HG03095 (cell line): ENCODE measurements around the gene PHF2.

Experiments used
- ATAC-seq: cut with Tn5 transposase; IDR thresholded peaks from one replicate; pipeline ENCODE4 v1.9.1; 2021; ENCODE audit warnings: moderate library complexity; ENCODE audit not compliant: unreplicated experiment

PHF2 gene

DNA sequence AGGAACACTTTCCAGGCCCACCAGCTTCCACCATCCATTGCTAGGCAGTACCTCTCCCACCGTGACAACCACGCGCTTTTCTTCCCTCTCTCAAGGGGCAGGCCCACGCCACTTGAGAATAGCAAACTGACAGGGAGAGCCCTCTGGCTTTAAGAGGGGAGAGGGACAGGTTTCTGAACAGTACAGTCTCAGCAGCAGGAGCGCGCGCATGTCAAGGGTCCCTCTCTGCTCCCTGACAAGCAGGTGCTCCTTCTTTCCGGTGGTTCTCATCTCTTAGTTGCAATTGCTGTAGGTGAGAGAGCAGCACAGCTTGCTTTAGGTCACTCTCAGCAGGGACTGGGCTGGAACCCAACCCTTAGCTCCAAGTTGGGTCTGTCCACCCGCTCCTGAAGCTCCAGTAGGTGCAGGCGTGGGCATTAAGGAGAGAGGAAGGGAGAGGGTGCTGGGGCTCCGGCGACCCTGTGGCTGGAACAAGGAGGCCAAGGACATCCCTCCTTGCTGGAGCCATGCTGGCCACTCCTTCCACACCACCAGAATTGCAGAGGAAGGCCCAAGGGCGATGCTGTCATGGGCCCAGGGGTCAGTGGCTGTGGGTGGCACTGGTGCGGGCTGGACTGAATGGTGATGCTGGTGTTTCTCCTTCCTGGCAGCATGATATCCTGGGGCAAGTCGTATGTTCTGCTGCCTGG, 9.0 kb upstream of the PHF2 start:
- ATAC-seq, result no peak

DNA sequence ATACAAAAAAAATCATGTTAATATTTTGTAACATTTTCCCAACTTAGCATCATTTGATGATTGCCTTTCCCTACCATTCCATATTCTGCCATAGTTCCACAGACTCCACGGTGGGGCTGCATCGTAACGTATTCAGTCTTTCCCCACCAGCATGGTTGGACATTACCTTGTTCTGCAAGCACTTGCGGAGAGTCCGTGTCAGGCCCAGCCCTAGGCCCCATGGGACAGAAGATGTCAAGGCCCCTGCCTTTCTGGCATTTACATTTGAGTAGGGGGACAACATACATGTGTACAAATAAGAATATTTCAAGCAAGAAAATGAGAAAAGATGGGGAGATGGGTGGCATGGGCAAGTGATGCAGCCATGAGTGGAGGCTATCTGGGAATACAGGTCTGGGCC, 8.2 kb upstream of the PHF2 start:
- ATAC-seq, result no peak

DNA sequence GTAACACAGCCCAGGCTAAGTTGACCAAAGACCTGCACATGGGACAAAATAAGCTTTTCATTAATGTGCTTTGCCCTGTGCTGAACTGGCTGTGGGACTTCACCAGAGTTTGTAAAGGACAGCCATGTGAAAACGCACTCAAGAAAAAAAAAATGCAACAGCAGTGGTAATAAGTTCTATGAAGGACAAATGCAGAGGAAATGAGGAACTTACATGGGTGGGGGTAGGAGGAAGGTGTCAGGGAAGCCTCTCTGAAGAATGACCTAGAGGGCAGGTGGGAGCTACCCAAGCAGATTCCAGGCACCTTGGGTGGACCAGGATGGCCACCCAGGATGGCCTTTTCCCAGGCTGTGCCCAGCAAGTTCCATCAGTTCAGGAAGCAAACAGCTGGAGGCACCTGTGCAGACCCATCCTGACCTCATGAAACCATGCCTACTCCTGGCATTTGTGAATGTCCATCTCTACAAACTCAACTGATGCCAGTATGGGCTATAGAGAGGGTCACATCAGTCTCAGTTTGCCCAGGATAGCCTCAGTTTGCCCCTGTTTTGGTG, 6.7 kb upstream of the PHF2 start:
- ATAC-seq, result no peak

DNA sequence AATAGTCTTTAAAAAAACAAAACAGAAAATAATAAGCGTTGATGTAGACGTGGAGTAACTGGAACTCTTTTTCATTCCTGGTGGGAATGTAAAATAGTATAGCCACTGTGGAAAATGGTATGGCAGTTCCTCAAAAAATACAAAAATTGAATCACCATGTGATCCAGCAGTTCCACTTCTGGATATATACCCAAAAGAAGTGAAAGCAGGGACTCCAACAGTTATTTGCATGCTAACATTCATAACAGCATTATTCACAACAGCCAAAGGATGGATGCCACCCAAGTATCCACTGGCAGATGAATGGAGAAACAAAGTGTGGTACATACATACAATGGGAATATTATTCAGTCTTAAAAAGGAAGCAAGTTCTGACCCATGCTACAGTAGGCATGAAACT, 4.2 kb upstream of the PHF2 start:
- ATAC-seq, result no peak

DNA sequence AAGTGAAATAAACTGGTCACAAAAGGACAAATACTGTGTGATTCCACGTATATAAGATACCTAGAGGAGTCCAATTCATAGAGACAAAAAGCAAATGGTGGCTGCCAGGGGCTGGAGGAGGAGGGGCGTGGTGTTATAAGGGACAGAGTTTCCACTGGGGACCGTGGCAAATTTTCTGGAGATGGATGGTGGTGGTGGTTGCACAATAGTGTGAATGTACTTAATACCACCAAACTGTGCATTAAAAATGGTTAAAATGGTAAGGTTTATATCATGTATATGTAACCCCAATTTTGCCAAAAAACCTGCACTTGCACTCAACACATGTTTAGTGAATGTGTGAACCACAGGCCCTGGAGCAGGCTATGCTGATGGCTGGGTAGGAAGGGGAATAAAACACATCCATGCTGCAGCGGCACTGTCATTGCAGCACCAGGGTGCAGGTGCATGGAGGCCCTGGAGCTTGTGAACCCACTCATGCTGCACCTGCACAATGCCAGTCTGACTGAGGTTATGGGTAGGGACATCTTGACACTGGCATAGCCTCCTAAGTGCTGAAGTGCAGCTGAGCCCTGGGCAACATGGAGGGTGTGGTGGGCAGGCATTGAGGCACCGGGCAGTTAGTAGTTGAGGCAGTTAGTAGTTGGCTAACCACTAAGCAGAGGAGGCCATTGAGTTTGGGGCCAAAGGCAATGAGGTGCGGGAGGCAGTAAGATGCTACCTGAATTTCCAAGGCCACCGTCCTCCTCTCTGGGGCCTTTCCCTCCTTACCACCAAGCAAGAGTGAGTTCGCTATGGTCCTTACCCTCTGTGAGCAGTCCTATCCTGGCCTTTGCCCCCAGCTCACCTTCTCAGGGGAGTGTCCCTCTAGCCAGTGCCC, 3.5 kb upstream of the PHF2 start:
- ATAC-seq, result no peak

DNA sequence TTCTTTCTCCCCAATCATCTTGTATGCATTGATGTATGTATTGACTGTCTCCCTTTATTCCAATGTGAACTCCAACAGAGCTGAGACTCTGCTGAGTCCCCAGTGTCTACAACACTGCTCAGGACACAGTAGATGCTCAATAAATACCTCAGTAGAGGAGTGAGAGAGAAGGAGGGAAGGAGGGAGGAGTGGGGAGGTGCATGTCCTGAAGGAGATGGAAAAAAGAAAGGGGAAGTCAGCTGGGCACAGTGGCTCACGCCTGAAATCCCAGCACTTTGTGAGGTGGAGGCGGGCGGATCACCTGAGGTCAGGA, 2.9 kb upstream of the PHF2 start:
- ATAC-seq, result no peak

DNA sequence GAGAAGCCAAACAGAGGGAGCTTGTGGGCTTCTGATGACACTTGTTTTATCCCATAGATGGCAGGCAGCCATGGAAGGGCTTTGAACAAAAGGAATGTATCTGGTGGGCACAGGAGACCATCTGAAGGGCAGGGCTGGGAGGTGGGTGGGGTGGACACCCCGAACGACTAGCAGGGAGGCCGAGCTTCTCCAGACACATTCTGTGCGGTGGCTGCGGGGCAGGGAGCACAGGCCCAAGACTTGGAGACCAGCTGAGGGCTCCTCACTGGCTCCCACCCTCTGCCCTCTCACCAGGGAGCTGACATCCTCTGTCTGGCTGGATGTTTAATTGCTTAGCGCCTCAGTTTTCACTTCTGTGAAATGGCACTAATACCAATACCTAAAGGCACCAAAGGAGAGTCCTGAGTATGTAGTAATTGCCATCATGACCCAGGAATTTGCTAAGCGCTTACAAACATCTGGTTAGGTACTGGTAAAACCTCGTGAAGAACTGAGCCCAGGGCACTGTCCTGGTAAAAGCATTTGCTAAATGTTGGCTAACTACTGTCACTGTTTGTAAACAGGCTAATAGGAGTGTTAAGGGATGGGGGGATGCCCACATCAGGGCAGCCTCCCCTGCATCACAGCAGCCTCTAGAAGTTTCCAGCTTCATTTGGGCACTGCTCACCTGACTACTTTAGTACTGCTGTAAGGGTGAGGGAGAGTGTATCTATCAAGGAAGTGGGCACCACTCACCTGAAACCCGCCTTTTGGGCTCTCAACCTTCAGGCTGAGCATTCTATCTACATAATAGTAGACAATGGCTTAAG, 2.1 kb upstream of the PHF2 start:
- no peak for ATAC-seq

DNA sequence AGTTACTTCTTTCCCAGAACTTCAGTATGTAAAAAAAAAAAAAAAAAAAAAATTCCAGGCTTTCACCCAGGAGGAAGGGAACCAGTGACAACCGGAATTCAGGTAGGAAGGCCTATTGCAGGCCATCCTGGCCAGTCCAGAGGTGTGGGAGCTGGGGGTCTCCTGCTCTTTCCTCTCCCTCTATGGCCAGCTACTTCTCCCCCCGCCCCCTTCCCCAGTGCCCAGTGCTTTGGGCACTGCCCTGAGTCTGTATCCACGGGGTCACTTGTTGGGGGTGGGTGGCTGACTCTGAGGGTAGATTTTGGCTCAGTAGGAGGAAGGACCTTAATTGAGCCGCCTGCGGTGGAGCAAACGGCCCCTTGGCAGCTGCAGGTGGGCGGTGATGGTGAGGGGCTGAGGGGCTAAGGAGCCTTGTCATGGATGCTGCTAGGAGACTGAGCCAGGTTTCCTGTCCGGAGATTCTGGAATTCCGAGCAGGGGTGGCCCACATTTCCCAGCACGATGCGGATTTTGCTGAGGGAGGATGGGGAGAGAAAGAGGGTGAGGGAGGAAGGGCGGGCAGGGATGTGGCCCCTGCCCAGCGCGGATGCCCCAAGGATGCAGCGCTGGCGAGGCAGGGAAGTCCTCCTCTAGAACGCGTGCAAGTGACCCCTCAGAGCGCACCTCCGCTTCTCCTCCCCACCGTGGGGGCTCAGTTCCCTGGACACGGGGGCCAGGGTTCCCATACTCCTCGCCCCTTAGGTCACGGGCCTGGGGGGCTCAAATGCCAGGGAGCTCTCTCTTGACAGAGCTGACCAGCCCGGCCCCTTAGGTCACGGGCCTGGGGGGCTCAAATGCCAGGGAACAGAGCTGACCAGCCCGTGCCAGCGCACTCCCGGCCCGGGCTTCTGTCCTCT, 1.2 kb upstream of the PHF2 start:
- ATAC-seq, result no peak

DNA sequence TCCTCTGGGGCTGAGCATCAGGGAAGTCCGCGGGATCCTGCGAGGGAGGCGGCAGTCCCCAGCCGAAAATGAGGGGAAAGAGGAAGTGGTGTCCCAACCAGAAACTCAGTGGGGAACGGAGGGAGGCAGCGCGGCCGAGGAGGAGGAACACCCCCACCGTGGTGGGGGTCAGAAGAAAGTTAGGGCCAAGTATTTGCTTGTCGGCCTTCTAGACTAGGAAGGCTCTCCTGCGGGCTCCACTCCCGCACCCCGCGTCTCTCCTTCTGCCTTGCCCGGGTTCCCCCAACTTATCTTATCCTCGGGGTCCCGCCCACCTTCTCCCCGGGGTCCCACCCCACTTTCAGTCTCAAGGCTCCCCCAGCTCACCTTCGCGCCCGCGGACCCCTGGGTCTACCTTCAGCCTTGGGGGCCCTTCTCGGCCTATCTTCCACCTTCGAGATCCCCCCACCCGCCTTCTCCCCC, 557 bp upstream of the PHF2 start:
- no peak for ATAC-seq

DNA sequence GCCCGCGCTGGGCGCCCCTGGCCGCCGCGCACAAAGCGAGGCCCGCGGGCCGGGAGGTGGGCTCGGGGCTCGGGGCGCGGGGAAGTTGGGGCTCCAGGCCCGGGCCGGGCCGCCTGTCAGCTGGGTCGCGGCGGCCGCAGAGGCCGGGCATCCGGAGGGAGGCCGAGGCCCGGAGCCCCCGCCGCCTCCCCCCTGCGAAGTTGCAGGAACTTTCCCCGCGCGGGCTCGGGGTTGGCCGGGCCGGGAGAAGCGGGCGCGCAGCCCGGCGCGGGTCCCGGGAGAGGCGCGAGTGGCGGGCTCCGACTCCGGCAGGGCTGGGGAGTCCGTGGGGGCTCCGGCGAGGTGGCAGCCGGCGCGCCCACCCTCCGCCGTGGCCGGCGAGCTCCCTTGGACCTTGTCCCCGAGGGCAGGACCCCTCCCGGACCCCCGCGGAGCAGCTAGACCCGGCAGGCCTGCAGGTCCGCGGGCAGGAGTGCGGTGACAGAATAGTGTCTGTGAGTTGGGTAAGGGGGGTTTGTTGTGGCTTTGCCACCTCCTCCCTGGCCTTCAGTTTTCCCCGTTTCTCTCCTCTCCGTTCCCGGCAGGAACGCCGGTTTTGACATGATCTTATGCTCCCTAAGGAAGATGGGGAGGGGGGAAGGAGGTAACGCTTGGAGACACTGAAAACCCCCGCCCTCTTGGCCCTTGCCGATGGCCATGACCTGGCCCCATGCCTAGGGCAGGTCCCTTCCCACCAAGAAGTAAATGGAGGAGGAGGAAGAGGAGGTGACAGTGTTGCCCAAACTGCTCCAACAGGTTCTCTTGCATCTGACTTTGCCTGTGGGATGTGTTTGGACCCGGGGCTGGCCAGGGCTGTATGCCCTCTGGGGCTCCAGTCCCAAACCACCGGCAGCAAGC, 942 bp downstream of the PHF2 start:
- no peak for ATAC-seq

DNA sequence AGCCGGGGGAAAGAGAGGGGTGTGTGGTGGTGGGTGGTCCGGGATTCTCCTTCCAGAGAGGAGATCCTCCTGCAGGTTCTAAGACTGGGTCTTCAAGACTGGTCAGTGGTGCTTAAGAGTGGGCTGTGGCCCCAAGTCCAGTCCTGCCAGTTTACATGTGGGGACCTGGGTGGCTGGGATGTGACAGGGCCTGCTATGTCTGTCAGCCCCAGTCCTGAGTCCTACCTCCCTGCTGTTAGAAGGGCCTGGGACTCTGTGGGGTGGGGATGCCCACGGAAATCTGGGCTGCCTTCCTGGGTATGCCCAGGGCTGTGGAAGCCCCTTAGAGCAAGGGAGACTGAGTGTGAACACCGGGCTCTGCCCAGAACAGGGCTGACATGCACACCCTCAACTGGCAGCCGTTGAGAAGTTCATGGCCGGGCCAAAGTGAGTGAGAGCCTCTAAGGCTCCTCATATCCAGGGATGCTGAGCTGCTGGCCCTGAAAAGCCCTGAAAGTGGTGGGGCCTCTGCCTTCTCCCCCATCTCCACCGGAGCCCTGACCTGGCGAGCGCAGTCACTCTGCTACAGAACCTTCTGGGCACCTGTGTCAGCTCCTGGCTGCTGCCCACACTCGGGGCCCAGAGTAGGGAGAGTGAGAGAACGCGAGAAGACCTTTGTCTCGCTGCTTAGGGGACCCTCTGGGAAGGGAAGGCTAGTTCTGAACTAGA, 1.7 kb downstream of the PHF2 start:
- ATAC-seq, result no peak

DNA sequence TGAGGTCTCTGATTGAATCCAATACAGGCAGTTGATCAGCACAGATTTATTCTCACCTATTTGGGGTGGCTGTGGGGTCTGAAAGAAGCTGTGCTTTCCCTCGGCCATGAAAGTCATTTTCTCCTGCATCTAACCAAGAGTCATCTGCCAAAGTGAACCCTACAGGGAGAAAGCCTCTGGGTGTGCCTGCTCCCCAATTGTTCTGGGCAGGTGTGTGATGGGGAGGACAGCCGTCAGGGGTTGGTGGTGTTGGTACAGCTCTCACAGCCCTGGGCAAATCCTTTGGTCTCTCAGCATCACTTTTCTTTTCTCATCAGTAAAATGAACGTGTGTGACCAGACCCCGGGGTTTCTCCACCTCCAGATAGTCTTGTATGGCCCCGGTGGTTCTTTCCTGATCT, 2.5 kb downstream of the PHF2 start:
- ATAC-seq, result no peak

DNA sequence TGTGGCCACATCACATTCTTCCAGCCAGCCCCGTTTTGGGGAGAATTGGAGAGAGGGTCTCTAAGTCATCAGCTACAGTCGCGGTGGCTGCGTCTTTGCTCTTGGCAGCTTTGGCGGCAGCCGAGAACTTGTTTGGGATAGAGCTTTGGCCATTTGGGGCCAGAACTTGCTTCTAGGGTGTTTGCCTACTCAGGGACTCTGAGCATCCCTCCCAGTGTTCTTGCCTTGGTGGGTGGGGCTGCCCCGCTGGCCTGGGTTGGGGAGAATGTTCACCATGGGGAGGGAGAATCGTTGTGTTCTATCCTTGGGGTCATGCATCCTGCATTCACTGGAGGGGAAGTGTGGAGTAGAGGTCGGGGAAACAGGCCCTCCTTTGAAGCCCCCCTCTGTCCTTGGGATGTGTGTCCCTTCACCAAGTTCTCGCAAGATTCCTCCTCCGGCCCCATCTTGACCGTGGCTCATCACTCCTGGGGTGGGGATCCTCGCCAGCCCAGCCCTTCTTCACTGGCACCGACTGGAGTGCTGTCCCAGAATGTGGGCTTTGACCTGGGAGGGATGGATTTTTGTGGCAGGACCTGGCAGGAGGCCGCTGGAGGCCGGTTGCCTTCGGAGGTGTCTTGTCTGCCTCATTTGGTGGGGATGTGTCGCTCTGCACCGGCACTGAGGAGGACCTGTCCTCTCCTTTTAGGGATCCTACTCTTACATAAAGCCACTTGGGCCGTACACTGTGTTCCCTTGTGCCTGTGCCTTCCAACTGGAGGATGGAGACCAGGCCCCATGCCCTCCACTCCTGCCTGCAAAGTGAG, 3.5 kb downstream of the PHF2 start:
- ATAC-seq, result no peak

DNA sequence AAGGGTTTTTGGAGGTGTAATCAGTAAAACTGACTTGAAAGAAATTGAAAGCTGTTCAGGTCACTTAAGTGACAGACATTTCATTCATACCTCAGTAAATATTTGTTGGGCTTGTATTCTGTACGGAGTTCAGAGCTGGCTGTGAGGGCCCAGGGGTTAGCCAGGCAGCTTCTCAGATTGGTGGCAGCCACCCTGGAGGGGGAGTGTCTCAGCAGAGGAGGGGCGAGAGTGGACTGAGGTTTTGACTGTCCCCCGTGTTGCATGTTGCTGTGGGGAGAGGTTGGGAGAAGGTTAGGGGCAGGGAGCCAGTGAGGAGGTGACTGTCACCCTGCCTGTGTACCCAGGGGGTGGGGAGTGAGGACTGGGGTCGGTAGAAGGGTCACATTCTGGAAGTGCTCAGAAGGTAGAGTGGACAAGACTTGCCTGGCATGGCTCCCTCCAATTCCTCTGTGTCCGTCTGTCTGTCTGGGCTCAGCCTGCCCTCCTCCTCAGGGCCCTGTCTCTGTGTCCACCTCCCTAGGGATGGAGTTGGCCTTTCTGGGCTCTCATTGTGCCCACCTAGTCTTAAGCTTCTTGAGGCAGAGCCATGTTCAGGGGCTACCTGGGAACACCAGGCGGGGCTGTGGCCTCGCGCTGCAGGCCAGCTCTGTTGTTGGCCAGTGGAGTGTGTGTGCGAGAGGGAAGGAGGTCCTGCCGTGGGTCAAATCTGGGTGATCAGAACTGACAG, 4.4 kb downstream of the PHF2 start:
- no peak for ATAC-seq

DNA sequence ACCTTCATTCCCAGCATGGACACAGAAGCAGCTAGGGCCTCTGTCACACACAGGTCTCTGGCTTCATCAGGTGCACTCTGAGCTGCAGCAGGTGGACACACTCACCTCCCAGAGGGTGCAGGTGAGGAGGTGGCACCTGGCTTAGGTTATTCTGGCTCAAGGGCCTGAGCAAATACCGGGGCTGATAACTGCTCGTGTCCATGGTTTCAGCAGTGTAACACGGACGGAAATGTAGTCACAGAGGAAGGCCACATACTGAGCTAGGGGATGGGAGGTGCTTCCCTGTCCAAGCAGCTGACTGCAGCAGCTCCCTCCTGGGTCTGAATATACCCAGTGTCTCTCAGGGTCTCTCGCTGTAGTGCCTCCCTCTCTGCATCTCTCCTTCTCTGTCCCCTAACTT, 5.7 kb downstream of the PHF2 start:
- no peak for ATAC-seq

DNA sequence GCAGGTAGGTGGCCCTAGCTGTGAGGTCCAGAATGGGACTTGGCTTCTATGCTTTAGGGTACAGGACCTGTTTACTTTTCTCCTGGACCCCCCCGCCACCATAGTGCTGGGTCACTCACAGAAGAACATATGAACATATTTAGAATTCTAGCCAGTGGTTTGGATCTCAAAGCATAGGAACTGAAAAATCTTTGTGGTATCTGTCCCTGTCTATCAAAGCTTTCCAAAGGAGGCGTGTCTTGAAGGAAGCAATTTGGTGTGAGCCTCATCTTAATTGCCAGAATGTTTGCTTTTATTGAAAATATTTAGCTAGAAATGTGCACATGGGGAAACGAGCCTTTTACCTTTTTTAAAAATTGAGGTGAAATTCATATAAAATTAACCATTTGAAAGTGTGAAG, 6.2 kb downstream of the PHF2 start:
- no peak for ATAC-seq

DNA sequence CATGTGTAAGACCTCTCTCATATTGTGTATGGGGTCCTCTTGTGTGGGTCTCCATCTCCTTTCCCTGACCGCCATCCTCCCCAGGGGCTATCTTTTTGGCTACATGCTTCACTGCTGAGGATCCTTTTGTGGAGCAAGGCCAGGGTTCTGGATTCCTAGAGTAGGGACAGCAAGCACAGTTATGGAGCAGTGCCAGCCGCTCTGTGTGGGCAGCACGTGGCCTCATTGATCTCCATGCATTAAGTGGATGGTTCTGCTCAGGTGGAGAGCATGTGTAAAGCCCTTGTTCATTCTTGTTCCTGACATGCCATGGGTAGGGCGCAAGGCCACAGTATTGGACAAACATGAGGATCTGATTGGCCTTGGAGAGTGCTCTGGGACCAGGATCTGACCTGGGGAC, 8.9 kb downstream of the PHF2 start:
- ATAC-seq, result no peak
